LNCAP (cell line): ENCODE measurements around the gene CFAP65.

Source experiments
- TF ChIP-seq, protein P1 (sequence below): fragments of 450-650 bp; IDR thresholded peaks from 2 replicates; pipeline ENCODE4 v1.5.1; 2017; ENCODE audit warnings: mild to moderate bottlenecking

CFAP65 gene

GRCh38 chr2:219054956-219055903, 13.9 kb upstream of the CFAP65 start:
- TF ChIP-seq, protein P1, sequence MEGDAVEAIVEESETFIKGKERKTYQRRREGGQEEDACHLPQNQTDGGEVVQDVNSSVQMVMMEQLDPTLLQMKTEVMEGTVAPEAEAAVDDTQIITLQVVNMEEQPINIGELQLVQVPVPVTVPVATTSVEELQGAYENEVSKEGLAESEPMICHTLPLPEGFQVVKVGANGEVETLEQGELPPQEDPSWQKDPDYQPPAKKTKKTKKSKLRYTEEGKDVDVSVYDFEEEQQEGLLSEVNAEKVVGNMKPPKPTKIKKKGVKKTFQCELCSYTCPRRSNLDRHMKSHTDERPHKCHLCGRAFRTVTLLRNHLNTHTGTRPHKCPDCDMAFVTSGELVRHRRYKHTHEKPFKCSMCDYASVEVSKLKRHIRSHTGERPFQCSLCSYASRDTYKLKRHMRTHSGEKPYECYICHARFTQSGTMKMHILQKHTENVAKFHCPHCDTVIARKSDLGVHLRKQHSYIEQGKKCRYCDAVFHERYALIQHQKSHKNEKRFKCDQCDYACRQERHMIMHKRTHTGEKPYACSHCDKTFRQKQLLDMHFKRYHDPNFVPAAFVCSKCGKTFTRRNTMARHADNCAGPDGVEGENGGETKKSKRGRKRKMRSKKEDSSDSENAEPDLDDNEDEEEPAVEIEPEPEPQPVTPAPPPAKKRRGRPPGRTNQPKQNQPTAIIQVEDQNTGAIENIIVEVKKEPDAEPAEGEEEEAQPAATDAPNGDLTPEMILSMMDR: no peak

DNA sequence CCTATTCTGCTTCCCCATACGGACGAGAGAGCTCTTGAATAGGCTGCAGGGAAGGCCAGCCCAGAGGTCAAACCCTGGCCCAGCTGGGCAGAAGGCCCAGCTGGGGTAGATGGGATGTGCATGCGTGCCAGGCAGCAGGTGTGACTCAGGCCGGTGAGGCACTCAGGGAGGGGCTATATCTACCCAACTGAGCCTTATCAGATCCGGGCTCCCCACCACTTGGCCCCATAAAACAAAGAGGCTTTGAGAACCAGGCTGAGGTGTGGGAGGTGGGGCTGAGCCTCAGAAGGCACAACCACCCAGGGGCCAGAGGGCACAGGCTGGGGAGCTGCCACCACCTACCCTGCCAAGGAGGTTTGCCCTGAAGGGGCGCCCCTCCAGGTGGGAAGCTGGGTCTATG, 8.0 kb upstream of the CFAP65 start:
- TF ChIP-seq, protein P1: no peak

- TF ChIP-seq, protein P1: no peak
These were observed 4.7 kb upstream of the CFAP65 start for GRCh38 chr2:219045937-219046550.

GRCh38 chr2:219042750-219043149, 1.4 kb upstream of the CFAP65 start:
- TF ChIP-seq, protein P1: no peak

DNA sequence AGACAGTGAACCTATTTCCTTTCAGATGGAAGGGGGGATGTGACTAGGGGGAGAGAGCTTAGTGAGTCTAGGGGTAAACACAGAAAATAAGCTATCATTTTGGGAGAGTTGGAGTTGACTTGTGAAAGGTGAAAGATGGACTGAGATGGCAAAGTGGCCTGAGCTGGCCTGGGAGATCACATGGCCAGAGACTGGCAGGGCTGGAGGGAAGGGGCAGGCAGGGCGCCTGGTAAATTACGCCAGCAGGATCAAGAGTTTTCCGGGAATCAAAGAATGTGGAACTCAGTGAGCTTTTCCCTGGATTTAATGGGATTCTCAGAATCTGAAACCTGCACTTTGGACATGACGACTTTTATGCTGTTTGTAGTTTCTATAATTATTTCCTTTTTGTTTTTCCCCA, 841 bp upstream of the CFAP65 start:
- TF ChIP-seq, protein P1: no peak

- TF ChIP-seq, protein P1: no peak
These were observed 2.7 kb downstream of the CFAP65 start for GRCh38 chr2:219038600-219038999.

DNA sequence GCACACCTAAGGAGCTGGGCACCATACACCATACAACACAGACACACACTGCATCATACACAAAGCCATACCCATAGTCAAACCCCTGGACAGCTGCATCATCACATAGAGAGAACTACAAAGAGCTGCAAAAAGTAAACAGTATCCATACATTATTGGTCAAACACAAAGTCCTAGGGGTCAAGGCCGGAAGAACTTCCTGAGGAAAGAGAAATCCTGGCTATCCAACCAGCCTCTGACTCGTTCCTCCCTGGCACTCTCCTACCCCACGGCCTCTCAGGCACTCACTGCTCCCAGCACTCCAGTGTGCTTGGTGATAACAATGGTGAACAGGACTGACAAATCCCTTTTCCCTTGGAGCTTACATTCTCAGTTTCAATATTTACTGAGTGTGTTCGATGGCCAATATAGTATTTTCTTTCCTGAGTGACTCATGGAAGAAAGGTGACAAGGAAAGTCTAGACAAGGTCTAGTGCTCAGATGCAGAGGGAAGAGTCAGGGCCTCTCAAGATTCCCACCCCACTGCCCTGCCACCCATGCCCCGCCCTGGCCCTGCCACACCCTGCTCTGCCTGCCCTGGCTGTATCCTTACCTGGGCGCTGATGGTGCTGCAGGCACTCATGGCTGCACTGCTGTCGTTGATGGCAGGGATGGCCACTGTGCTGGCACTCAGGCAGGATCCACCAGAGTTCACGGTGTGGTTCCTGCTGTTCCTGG, 3.4 kb downstream of the CFAP65 start:
- TF ChIP-seq, protein P1: no peak
